ENCODE results near the gene PPP1R11.
"Not testable (repeated sequence)": the region's sequence is repeated elsewhere in the genome, so short reads cannot be mapped to it uniquely, and the experiment has no call there.

Gene PPP1R11

GRCh38 chr6:30097902-30098768, 31.1 kb downstream of the PPP1R11 start:
- DNase-seq (ENCODE audit: low spot score), result no peak

GRCh38 chr6:30100154-30100553, 33.2 kb downstream of the PPP1R11 start:
- DNase-seq (ENCODE audit: low spot score), result no peak

DNA sequence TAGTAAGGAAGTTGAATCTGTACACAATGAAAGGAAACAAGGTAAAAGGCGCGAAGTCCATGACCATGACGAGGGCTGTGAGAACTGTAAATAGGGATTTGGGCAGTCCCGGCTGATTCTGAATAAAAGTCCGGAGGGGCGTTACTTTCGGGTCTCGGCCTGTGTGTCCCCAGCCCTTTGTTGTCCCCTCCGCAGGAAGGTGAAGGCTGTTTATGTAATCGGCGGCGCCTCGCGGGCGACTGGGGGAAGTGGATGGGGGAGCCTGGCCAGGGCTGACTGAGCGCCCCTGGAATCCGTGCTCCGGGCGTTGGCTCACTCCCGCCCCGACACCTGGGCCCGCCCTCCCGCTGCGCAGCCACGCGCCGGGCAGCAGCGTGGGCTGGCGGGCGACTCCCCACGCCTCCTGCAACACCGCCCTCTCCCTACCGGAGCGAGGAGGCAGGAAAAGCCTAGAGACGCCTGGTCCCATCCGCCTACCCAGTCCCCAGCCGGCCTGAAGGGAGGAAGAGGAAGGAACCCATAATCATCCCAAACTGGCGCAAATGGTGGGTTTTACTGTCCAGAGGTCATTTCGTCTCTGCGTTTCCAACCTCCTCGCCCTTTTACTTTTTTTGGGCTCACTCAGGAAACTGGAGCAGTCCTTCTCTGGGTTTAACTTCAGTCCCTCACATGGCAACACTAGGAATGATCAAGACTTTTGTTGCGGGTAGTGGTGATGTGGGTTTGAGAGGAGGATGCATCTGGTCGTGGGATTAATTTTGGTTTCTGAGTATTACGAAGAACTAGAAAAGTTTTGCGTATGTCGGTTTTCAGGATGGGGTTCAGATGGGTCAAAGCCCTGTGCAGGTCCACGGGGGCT, 33.8 kb downstream of the PPP1R11 start:
- peak; percentile 4 for DNase-seq (ENCODE audit: low spot score)

- DNase-seq (ENCODE audit: low spot score), result peak; percentile 89
Observed at GRCh38 chr6:30101444-30102413, 34.7 kb downstream of the PPP1R11 start.

GRCh38 chr6:30102414-30102969, 35.5 kb downstream of the PPP1R11 start:
- DNase-seq (ENCODE audit: low spot score), result peak; percentile 23

GRCh38 chr6:30102970-30103871, 36.2 kb downstream of the PPP1R11 start:
- peak; percentile 95 for DNase-seq (ENCODE audit: low spot score)

DNA sequence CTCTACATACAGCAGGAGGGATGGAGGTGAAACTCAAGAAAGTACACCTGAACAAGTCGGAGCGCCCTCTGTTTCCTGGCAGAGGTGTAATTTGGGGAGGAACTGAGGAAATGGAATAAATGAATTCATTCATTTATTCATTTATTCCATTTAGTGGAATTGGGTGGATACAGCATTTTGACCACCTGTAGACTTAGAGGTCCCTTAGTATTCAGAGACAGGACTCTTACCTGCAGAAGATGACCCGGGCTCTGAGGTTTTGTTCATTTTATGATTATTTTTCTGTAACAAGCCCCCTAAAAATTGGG, 36.8 kb downstream of the PPP1R11 start:
- DNase-seq (ENCODE audit: low spot score), result no peak

DNA sequence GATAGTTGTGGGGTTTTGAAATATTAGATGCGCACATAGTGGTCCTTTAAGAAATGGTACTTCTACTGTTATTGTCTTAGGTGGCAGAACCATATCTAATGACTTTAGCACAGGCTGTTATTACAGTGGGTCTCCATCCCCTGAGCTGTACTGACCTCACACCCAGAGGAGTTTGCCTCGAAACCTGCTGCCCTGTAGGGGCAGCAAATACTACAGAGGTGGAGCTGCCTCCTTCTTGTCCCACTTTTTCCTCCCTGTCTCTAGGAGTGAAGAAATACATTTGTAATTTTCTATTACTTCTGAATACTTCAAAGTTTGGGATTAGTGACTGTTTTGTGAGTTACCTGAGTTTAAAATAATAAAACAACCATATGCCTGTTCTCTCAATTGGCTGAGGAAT, 37.7 kb downstream of the PPP1R11 start:
- no peak for DNase-seq (ENCODE audit: low spot score)

DNA sequence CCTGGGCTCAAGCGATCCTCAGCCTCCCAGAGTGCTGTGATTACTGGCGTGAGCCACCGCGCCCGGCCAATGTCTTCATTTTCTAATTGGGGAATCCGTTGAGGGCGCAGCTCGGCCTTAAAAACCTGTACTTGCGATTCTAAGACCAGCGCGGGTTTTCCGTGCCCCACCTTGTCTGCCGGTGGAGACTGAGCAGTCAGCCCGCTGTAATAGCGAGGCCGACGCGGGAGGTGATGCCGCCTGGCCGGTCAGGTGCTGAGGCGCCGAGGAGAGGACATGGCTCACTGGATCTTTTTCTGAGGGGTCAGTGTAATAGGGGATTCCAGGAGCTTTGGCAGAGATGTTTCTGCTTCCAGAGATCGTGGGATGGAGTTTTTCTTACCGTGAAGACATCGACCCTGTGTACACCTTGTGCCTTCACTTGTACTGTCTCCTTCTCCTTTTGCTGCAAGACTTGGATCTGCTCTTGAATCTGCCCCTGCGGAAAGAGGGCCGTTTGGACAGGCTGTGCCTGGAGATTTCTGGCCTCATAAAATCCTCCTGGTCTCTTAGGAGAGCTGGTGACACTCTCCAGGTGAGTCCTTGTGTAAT, 44.4 kb downstream of the PPP1R11 start:
- DNase-seq (ENCODE audit: low spot score), result no peak

GRCh38 chr6:30112402-30112994, 45.5 kb downstream of the PPP1R11 start:
- DNase-seq (ENCODE audit: low spot score), result no peak

GRCh38 chr6:30113003-30113759, 46.2 kb downstream of the PPP1R11 start, which contains the start of gene TRIM31:
Gene TRIM31, minus strand, starts transcription at chr6:30113090. Its CDS starts 285 bp downstream, at chr6:30112805.
- no peak for DNase-seq (ENCODE audit: low spot score)

DNA sequence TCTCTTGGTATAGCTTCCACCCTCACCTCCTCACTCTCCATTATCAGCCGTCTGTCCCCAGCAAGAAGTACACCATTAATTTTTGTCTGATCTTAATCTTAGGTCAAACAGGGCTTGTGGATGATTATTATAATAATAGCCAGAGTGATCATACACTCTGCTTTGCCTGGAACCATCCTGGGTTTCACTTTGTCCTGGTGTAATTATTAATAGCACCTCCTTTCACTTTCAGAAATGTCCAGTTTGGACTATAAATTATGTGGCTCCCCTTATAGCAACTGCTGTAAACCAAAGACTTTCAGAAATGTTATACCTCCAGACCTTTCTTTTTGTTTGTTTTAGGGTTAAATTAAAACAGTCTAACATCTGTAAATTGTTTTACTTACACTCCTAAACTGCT, 46.8 kb downstream of the PPP1R11 start:
- no peak for DNase-seq (ENCODE audit: low spot score)

DNA sequence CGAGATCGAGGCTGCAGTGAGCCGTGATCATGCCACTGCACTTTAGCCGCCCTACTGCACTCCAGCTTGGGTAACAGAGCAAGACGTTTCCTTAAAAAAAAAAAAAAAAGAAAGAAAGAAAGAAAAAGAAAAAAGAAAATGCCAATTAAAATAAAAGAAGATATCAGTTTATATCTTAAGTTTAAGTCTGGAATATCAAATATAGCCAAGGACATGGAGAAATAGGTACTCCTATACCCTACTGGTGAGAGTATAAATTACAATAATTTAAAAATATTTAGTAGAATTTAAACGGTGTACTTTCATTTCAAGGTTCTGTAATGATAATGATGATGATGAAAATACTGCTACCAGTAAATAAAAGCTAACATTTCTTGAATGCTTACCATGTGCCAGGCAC, 49.7 kb downstream of the PPP1R11 start:
- DNase-seq (ENCODE audit: low spot score), result no peak

DNA sequence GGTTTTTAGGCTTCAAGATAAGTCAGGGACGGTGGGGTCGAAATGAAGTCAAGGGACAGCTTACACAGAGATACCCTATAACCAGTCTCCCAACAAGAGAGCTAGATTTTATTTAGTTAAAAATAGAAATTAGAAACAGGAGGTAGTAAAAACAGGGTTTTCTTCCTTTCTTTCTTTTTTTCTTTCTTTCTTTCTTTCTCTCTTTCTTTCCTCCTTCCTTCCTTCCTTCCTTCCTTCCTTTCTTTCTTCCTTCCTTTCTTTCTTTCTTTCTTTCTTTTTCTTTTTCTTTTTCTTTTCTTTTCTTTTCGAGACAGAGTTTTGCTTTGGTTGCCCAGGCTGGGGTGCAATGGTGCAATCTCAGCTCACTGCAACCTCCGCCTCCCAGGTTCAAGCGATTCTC, 51.7 kb downstream of the PPP1R11 start:
- DNase-seq (ENCODE audit: low spot score), result not testable (repeated sequence)
